Uterus (tissue), 4 donors: Measurements from ENCODE around the gene ZNF385C. TPM values are rescaled to one million over a fixed set of nuclear protein-coding genes. Genes with fewer than 3 reads are reported as not detected.

Experiments
- DNase-seq, 2 donors: peaks; one replicate each; pipeline ENCODE4 v3.0.0-alpha.2; 2019 to 2020
- H3K27ac ChIP-seq, 2 donors: fragments of 200-600 bp; sonication (generic); 1 replicate in 1 of 2; 2 replicates in 1 of 2; pipeline ENCODE4 v1.5.1; 2016 to 2018
- H3K27me3 ChIP-seq, 2 donors: fragments of 200-600 bp; sonication (generic); one replicate each; pipeline ENCODE4 v1.5.1; 2018 to 2019; ENCODE audit warnings: control low read depth in 1 of 2
- H3K36me3 ChIP-seq, 2 donors: fragments of 200-600 bp; sonication (generic); one replicate each; pipeline ENCODE4 v1.5.1; 2019; ENCODE audit warnings: control low read depth in 1 of 2
- H3K4me1 ChIP-seq, 2 donors: fragments of 200-600 bp; sonication (generic); one replicate each; pipeline ENCODE4 v1.5.1; 2018 to 2019; ENCODE audit warnings: control low read depth in 1 of 2
- H3K4me3 ChIP-seq, 2 donors: fragments of 200-600 bp; sonication (generic); 1 replicate in 1 of 2; 2 replicates in 1 of 2; pipeline ENCODE4 v1.5.1; 2018 to 2019; ENCODE audit warnings: mild to moderate bottlenecking in 1 of 2
- H3K9me3 ChIP-seq, 2 donors: fragments of 200-600 bp; sonication (generic); one replicate each; pipeline ENCODE4 v1.5.1; 2019; ENCODE audit warnings: control low read depth in 1 of 2
- POLR2A ChIP-seq, 2 donors: fragments of 450-650 bp; IDR thresholded peaks; one replicate each; pipeline ENCODE4 v1.6.1; 2016; ENCODE audit warnings: antibody characterized with exemption in 2 of 2, mild to moderate bottlenecking in 1 of 2, moderate library complexity in 1 of 2
- intact Hi-C: fragments of 100-400 bp; cut with DNase I; formaldehyde crosslinking; loops from one replicate; pipeline ENCODE4 v1.15.1; 2023; ENCODE audit warnings: low total_unique reads
- total RNA-seq, 4 donors: library from RNA; depleted of rRNA in 3 of 4; stranded (reverse); fragments of >200 nt in 3 of 4; gene quantifications; one replicate each; pipeline versions ENCODE4 v1.1.0 to v1.2.4, GENCODE V29; 2014 to 2023
- TF ChIP-seq, protein P1 (sequence below), 4 experiments: fragments of 200-600 bp in 2 of 4; fragments of 450-650 bp in 2 of 4; sonication (generic) in 2 of 4; IDR thresholded peaks; one replicate each; pipeline ENCODE4 v1.5.1; 2016 to 2019; ENCODE audit warnings: antibody characterized with exemption in 4 of 4, mild to moderate bottlenecking in 2 of 4, moderate library complexity in 1 of 4
- donor health status: DM: yes; HTN: yes; CAD: no.

Gene ZNF385C
- total RNA-seq, 4 donors from 2014 or later, result 0.48 to 1.0 TPM; not detected in 2

DNA sequence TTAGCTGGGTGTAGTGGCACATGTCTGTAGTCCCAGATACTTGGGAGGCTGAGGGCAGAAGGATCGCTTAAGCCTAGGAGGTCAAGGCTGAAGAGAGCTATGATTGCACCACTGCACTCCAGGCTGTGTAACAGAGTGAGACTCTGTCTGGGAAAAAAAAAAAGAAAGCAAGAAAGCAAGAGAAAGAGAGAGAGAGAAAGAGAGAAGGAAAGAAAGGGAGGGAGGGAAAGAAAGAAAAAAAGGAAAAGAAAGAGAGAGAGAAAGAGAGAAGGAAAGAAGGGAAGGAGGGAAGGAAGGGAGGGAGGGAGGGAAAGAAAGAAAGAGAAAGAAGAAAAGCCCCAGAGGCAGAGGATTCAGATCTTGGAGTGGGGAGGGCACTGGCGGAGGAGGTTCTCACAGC lies 7.7 kb upstream of the ZNF385C start:
- intact Hi-C loops, result no loop called here
- no peak for DNase-seq

GRCh38 chr17:42104264-42104663 lies 6.0 kb upstream of the ZNF385C start:
- Histone ChIP-seq H3K27ac (no peak overlapping the region), H3K9me3 (no peaks in the 10 kb centered on the region), H3K4me3 (no peak overlapping the region), H3K27me3 (no peaks in the 10 kb centered on the region), H3K36me3 (no peaks in the 10 kb centered on the region), H3K4me1 (no peaks in the 10 kb centered on the region)
- TF ChIP-seq POLR2A (IDR thresholded peaks at IDR 0.05), result no peak
- TF ChIP-seq, protein P1, sequence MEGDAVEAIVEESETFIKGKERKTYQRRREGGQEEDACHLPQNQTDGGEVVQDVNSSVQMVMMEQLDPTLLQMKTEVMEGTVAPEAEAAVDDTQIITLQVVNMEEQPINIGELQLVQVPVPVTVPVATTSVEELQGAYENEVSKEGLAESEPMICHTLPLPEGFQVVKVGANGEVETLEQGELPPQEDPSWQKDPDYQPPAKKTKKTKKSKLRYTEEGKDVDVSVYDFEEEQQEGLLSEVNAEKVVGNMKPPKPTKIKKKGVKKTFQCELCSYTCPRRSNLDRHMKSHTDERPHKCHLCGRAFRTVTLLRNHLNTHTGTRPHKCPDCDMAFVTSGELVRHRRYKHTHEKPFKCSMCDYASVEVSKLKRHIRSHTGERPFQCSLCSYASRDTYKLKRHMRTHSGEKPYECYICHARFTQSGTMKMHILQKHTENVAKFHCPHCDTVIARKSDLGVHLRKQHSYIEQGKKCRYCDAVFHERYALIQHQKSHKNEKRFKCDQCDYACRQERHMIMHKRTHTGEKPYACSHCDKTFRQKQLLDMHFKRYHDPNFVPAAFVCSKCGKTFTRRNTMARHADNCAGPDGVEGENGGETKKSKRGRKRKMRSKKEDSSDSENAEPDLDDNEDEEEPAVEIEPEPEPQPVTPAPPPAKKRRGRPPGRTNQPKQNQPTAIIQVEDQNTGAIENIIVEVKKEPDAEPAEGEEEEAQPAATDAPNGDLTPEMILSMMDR (IDR thresholded peaks at IDR 0.05), result no peak
- no peak for DNase-seq
- intact Hi-C loops, result no loop called here

More for the DNA sequence above, 7.7 kb upstream of the ZNF385C start:
- Histone ChIP-seq H3K27me3 (no peaks in the 10 kb centered on the region), H3K36me3 (no peaks in the 10 kb centered on the region), H3K4me3 (no peak overlapping the region), H3K27ac (no peak overlapping the region), H3K9me3 (no peaks in the 10 kb centered on the region), H3K4me1 (no peaks in the 10 kb centered on the region)
- no peak for TF ChIP-seq POLR2A (IDR thresholded peaks at IDR 0.05)

DNA sequence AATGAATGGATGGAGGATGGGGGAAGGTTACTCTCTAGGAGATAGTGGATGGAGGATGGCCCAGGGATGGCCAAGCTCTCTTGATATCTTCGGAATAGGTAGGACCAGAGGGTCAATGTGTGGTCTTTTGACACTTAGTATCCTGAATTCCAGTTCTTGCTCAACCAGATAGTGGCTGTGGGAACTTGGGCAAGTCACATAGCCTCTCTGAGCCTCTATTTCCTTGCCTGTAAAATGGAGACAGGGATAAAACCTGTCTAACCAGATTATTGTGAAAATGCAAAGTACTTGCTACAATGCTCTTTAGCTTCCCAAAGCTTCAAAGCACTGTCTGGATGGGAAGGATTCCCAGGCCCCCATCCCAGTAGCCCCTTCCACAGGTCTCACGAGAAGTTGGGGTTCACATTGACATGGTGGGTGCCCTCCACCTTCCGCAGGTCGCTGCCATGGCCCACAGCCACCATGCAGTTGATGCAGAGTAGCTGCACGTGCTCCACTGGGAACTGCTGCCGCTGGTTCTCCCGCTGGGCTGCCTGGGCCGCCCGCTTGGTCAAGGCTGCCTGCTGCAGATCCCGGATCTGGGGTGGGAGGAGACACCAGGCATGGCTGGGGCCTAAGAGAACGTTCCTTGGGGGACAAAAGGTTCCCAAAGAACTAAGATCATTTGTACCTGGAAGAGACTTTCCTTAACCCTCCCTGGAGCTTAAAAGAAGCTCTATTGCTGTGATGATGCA lies 5.1 kb upstream of the ZNF385C start:
- Histone ChIP-seq H3K27ac (no peak overlapping the region), H3K4me3 (no peak overlapping the region), H3K27me3 (peaks cover 0 to under 1% of the 10 kb centered on the region in 2 donors), H3K9me3 (no peaks in the 10 kb centered on the region), H3K36me3 (no peaks in the 10 kb centered on the region), H3K4me1 (no peaks in the 10 kb centered on the region)
- intact Hi-C loops, result no loop called here
- no peak for DNase-seq
- no peak for TF ChIP-seq POLR2A (IDR thresholded peaks at IDR 0.05)
- TF ChIP-seq, protein P1 (IDR thresholded peaks at IDR 0.05), result no peak

DNA sequence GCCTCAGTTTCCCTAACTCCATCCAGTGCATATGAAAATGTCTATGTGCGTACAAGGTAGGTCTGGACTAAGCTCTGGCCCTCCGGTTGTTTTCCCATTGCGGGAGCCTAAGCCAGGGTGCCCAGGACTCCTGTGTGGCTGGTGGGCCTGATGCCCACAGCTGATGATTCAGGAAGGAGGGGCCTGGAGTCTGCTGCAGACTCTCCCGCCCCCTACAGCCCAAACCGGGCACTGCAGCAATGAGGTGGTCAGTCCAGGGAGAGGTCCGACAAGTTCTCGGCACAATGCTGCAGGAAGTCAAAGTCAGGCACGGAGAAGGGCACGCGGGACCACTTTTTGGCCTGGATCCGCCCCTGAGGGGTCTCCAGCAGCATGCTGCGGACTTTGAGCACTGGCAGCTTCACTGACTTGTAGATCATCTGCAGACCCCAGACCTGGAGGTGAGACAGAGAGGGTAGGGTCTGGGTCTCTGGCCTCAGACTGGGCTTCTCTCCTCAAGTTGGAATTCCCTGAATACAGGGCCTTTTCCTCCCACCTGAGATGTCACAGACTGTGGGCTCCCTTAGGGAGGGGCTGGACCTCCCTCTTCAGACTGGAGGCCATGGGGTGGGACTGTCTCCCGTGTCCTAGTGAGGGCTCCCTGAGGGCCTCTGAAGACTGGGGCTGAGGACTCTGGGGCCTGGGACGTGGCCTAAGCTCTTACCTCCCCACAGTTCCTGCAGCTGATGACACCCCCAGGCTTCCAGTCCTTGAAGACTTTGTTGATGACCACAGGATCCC lies 3.4 kb upstream of the ZNF385C start:
- no peaks in the 10 kb centered on the region for H3K36me3 ChIP-seq
- no peak for TF ChIP-seq POLR2A (IDR thresholded peaks at IDR 0.05)
- TF ChIP-seq, protein P1 (IDR thresholded peaks at IDR 0.05), result peak; percentile 21 to 65 (median 56)
- H3K9me3 ChIP-seq, result no peaks in the 10 kb centered on the region
- no peak overlapping the region for H3K4me3 ChIP-seq
- intact Hi-C loops, result no loop called here
- H3K4me1 ChIP-seq, result peaks cover 0 to 7% of the 10 kb centered on the region in 2 donors
- H3K27ac ChIP-seq, result no peak overlapping the region
- peaks cover 3 to 14% of the 10 kb centered on the region in 2 donors for H3K27me3 ChIP-seq
- DNase-seq, result peak; percentile 59 to 65

DNA sequence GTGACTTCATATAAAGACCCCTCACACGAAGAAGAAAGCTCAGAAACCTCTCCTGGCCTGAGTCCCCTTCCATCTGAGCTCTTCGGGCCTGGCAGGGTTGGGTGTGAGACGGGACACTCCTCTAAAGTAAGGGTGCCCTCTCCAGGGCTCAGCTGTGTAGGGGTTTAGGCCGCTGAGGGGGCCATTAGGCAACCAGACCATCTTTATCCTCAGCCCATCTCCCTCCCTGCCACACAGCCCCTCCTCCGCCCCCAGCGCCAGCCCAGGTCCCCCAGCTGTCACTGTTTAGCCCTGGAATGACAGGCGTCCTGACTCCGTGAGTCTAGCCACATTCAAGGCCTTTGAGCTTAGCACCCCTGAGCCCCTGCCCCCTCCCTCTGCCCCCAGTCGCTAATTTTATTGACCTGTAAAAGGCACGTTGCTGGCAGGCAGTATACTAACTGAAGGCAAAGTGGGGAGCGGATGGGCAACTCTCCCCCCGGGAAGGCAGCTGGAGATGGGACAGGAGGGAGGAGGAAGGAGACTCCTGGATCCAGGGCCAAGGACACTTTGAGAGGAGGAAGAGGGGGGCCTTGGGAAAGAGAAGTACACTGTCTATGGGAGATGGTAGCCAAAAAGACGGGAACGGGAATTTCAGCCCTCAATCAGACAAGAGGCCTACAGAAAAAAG lies 592 bp upstream of the ZNF385C start:
- H3K4me3 ChIP-seq, result no peak overlapping the region
- H3K9me3 ChIP-seq, result no peaks in the 10 kb centered on the region
- TF ChIP-seq POLR2A (IDR thresholded peaks at IDR 0.05), result no peak
- TF ChIP-seq, protein P1 (IDR thresholded peaks at IDR 0.05), result no peak

More for the DNA sequence above, 592 bp upstream of the ZNF385C start:
- Histone ChIP-seq H3K27me3 (peaks cover 3 to 14% of the 10 kb centered on the region in 2 donors), H3K36me3 (no peaks in the 10 kb centered on the region), H3K27ac (no peak overlapping the region), H3K4me1 (peaks cover 0 to 7% of the 10 kb centered on the region in 2 donors)
- intact Hi-C loops, result no loop called here
- DNase-seq, result no peak
